HG02970 (cell line): ENCODE data around the gene ALG8.
A peak's percentile ranks its signal among the peaks of the same experiment; 100 is the strongest.
"Not testable (repeated sequence)": the region's sequence is repeated elsewhere in the genome, so short reads cannot be mapped to it uniquely, and the experiment has no call there.

Source experiments
- ATAC-seq: cut with Tn5 transposase; IDR thresholded peaks from one replicate; pipeline ENCODE4 v1.9.1; 2021; ENCODE audit warnings: mild to moderate bottlenecking, moderate library complexity, moderate number of reproducible peaks; ENCODE audit not compliant: unreplicated experiment, low FRiP score

Gene ALG8

DNA sequence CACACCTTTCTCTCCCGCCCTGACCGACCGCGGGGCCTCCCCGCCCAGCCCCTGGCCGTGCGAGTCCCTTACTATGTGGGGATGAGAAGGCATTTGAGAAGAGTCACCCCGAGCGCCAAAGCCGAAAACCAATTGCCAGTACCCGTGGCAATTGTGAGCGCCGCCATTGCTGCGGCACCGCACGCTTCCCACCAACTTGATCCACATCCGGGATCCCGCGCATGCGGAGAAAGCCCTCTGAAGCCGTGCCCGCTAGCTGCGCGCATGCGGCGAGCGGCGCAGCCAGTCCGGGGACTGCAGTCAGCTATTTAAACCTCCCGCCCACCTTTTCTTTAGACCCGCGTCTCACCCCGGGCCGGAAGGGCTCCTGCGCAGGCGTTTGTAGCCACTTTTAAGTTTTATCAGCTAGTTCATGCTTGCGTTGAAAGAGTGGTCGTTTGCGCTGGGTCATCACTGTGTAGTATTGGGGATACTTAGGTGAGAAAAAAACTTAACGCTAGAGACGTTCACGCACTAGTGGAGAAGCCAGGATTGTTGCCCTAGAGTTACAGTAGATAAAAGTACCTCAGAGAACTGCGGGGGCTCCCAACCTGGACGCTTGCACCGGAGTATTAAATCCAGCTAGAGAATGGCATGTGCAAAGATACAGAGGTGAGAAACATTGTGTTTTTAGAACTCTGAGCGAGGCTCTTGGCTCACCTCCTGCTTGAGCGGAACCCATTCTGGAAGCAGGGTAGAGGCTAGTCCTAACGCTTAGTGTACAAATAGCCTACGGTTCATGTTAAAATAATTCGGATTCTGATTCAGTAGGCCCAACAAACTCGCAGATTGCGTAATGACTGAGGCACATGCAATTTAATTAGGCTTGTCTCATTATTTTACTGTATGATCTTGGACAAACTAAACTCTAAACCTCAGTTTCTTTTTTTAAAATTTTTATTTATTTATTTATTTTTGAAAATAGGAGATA, at the start of gene ALG8:
Gene ALG8 (minus strand): TSS at position 205 of the 970 bp plus-strand sequence. CDS start 38 bp downstream, at position 167.
- ATAC-seq = peak; percentile 88

DNA sequence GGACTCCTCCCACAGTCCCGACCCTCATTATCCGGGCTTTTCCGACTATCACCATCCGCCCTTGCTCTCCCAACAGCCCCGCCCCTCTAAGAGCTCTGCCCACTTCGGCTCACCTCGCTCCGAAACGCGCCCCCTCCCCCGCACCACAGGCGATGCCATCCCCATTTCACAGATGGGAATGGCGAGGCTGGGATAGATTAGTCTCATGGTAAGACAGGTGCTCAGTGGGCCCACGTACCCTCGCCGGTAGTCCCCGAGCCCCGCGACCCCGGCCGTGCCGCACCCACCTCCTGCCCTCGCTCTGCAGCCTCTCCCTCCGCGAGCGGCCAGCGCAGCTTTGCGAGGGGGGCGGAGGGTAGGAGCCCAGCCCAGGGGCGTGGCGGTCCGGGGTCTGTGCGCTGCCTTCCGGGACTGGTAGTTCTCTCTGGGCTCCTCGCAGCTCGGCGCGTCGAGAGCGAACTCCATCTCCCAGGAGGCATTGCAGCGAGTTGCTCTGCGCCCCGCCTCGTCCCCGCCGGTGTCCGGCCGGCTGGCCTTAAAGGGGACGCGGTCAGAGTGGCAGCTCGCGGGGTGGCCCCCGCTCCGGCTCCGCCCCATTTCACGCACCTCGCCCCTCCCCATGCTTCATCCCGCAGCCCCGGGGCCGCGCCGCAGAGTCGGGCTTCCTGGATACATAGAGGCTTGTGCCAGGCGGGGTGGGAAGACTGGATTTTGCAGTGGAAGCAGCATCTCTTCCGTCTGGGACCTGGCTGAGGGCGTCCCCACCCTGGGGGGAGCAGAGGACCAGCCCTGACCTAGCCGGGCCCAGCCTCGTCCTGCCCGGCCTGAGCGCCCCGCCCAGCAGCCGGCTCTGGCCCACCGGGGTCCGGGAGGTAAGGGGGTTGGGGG, 49.1 kb upstream of the ALG8 start, which contains the start of the genes KCTD21 and USP35:
Gene KCTD21 (minus strand): TSS at position 341 of the 888 bp plus-strand sequence. CDS start 14,072 bp downstream, outside the sequence.
Gene USP35 (plus strand): TSS at position 634 of the 888 bp plus-strand sequence. CDS start 7,327 bp downstream, outside the sequence.
- peak; percentile 95 for ATAC-seq

DNA sequence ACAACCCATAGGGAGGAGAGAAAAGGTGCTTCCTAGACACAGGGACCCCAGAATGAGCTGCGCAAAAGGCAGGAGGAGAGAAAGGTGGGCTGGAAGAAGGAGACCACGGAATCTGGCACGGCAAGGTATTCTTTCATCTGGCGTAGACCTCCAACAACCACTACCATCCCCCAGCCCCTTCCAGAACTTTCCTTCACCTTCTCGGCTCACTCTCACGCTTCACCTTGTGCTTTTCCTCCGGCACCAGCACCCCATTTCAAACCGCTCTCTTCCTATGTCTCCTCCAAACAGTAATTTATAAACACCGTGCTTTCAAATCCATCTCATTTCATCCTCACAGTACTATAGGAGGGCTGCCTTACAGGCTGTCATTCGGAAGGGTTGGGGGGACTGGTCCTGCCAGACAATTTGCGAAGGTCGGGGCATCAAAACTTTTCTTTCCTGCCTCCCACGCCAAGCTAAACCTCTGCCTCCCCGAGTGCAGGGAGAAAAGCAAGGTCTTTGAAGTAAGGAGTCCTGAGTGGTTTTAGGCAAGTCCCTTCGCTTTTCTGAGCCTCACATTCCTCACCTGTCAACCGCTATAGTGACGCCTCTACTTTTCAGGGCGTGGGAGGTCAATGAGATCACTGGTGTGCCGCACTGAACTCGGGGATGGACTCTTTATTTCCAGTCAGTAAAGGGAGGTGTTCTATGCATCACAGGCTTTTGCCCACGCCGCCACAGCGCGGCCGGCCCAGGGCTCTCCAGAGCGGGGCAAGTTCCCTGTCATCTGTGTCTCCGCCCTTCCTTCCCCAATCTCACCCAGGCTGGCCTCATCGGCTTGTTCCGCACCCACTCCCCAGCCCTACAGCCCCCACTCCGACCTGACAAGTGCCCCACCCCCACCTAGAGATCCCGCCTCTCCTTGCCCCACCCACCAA, 48.2 kb upstream of the ALG8 start:
- ATAC-seq = no peak

DNA sequence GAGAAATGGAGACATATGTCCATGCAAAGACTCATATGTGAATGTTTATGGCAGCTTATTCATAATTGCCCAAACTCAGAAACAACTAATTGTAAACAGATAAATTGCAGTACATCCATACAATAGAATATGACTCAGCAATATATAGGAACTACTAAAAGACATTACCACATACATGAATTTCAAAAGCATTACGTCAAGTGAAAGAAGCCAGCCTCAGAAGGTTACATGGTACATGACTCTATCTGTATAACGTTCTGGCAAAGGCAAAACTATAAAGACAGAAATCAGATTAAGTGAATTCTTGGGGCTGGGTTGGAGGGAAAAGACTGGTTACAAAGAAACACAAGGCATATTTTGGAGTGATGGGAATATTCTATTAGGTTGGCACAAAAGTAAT, 41.8 kb upstream of the ALG8 start:
- ATAC-seq = no peak

DNA sequence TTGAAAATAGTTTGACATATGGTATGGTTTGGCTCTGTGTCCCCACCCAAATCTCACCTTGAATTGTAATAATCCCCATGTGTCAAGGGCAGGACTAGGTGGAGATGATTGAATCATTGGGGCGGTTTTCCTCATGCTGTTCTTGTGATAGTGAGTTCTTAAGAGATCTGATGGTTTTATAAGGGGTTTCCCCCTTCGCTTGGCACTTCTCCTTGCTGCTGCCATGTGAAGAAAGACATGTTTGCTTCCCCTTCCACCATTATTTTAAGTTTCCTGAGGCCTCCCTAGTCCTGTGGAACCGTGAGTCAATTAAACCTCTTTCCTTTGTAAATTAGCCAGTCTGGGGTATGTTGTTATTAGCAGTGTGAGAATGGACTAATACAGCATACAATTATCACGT, 41.3 kb upstream of the ALG8 start:
- ATAC-seq = no peak

DNA sequence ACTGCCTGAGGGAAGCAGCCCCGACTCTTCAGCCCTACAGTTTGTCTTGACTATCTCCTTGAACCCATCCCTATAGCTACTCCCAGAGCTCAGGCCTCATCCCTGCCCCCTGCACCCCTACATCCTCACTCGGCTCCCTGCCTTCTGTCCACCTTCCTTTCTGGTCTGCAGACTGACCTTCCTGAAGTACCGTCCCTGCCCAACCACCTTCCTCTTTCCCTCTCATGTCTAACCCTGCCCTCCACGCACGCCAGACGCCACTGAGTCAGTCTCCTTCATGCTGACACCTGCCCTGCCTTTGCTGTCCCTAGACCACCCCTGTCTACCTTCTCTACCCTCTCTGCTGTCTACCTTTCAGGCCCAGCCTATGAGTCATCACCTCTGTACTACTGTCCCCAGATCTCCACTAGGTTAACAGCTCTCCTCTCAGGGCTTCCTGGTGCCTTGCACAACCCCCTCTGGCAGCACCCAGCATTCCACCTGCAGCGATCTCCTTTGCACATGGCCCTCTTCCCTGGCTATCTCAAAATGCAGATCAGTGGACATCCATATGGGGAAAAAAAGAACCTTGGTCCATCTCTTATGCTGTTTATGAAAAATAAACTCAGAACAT, 40.1 kb upstream of the ALG8 start:
- no peak for ATAC-seq

DNA sequence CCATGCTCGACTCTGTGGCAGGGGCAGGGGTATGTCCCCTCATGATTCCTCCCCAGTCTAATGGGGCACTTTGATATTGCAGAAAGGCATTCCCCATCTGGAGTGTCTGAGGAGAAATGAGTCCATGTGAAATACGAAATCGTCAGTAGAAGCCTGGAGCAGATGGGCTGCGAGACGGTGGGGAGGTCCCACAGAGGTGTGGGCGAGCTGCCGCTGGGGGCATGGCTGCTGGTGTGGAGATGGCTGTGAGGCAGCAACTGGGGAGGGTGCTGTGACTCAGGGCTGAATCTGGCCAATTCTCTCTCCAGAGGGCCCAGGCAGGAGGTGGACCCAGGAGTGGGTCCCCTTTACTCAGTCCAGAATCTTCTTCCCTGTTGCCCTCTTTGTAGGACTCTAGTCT, 37.8 kb upstream of the ALG8 start:
- ATAC-seq = no peak

DNA sequence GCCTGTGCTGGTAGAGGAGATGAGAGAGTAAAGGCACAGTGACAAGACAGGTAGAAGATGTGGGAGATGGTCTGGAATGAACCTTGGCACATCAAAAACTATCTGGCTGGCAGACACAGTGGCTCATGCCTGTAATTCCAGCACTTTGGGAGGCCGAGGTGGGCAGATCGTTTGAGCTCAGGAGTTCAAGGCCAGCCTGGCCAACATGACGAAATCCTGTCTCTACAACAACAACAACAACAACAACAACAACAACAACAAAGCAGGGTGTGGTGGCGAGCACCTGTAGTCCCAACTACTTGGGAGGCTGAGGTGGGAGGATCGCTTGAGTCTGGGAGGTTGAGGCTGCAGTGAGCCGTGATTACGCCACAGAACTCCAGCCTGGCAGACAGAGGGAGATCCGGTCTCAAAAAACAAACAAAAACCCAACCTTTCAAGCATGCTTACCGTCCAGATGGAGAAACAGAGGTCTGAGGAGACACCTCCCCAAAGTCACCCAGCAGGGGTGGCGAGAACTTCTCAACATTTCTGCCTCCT, 37.2 kb upstream of the ALG8 start:
- ATAC-seq = no peak

DNA sequence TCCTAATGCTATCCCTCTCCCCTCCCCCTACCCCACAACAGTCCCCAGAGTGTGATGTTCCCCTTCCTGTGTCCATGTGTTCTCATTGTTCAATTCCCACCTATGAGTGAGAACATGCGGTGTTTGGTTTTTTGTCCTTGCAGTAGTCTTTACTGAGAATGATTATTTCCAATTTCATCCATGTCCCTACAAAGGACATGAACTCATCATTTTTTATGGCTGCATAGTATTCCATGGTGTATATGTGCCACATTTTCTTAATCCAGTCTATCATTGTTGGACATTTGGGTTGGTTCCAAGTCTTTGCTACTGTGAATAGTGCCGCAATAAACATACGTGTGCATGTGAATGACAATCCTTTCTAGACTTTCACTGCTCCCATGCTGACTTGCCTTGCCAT, 36.4 kb upstream of the ALG8 start:
- ATAC-seq = not testable (repeated sequence)

DNA sequence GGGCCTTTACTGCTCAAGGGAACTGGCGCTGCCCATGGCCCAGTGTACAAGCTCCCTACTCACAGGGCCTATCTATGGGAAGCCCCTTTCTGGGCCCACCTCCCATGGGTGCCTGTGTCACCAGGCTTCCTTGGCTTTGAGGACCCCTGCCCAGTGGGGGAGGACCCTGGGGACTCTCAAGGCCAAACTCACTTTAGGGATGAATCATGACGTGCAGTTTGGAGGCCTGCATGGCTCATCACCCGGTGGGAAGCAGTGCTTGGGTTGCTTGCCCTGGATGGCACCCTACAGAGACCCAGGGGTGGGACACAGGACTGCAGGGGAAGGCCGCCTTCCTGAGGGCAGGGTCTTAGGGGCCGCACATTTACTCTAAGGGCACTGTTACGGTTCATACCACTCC, 32.5 kb upstream of the ALG8 start:
- ATAC-seq = no peak

DNA sequence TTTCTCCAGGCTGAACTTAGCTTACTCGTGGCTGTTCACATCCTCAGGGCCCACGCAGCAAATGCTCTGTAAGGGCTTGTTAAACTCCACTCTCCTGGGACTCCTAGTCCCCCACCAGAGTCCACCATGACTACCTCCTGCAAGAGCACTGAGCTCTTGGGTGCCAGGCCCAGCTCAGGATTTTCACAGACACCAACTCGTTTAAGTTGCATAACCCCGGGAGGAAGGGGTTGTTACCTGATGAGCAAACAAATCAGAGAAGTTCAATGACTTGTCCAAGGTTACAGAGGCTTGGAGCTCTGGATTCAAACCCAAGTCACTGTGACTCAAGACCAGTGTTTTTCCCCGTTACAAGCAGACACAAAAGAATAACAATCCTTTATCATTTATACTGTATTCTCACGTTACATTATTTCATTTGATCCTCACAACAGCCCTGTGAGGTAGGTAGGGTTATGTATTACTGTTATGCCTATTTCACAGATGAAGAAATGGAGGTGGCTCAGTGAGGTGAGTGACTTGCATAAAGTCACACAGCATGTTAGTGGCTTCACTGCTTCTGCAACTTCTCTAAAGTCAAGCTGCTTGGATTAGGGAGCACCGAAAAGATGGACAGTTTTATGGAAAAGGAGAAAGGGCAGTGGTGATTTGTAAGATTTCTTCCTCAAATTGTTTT, 31.6 kb upstream of the ALG8 start:
- ATAC-seq = no peak

DNA sequence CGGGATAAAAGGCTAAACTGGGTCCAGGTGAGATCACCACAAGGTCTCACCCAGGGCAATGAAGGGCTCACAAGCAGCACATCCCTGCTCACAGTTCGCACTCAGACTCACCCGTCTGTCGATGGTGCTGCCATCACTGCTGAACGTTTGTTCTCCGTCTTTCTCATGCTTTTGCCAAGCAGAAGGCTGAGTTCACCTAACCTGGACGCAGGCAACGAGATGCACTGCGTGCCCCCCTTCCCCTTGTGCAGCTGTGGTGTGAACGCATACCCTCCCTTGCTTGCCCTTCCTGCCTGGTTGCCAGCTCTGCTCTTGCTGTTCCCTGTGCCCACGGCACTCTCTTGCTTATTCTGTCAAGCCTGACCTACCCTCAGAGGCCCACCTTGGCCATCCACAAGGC, 31.0 kb upstream of the ALG8 start:
- ATAC-seq = no peak

DNA sequence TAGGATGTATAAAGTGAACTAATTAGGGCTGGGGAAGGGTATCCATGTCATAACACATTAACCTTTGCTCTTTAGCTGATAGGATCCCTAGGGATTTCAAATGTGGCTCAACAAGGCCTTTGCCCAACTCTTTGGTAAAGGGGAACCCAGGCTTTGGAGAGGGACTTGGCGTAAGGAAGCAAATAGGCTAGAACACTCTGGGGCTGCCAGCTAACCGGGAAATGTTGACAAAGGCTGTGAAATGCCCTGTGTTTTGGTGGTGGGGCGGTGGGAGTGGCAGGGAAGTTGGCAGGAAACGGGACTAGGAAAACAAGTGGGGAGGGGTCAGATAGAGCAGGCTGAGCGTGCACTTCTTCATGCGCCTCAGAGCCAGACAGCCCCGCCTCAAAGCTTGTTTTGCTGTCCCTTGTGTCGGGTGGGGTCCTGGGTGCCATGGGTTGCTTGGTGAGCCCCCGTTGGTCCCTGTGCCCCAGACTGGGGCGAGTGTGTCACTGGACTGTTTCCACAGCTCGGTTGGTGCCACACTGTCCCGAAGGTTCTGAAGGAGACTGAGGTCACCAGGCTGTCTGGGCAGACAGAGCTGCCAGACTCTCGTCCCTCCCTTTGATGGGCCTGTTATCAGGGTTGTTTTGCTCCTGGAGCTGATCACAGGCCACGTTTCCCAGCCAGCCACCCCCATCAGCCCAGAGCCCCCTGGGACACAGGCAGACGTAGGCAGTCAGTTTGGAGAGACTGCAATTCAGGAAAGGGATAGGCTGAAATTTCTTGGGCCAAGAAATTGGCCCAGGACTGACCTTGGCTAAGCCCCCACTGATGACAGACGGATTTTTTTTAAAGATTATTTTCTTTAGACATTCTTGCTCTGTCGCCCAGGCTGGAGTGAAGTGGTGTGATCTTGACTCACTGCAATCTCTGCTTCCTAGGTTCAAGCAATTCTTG, 29.4 kb upstream of the ALG8 start:
- ATAC-seq = no peak

DNA sequence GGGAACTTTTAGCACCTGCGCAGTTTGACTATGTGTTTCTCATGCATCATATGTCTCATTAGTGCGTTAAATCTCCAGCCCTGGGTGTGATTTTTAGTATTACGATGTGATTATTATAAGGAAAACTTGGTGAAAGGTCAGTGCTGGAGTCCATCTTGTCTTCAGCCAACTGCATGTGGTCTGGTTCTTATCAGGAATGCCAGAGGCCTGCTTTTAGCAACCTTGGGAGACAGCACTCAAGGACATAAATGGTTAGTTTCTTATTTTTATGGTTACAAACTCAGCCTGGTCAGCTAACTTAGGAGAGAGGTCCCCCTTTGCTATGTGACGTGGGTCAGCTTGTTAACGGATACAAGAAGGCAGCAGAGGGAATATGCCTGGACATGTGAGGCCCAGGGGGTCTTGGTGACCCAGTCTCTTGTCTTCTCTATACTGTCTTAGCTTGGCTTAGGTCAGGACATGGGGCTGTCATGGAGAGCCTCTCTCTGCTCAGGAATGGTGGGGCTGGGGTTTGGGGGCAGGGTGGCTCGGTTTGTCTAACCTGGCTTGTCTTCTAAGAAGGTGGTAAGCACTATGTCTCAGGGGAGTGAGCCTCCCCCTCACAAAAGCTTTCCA, 27.5 kb upstream of the ALG8 start:
- no peak for ATAC-seq

DNA sequence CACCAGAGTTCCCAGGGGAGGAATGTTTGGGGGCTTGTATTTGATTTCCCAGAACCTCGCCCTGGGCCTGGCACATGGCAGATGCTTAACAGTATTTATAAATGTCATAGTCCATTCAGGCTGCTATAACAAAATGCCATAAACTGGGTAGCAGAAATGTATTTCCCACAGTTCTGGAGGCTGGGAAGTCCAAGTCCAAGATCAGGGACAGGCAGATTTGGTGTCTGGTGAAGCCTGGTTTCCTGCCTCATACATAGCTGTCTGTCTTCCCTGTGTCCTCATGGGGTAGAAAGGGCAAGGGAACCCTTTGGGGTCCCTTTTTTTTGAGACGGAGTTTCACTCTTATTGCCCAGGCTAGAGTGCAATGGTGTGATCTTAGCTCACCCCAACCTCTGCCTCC, 25.0 kb upstream of the ALG8 start:
- no peak for ATAC-seq

DNA sequence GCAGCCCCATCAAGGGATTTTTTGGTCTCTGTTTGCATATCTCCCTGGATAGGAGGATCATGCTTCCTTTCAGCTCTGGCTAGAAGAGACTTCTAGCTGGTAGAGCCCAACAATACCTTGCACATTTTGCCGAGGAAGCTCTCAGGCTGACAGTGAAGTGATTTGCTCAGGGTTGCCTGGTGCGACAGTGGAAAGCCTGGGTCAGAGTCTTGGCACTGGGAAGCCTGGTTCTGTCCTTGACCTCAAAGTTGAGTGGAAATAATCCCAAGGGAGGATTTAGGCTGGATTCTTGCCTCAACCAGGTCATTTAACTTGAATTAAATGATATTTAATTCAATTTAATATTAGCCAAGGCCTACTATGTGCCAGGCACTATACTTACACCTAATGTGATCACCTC, 24.4 kb upstream of the ALG8 start:
- ATAC-seq = no peak

DNA sequence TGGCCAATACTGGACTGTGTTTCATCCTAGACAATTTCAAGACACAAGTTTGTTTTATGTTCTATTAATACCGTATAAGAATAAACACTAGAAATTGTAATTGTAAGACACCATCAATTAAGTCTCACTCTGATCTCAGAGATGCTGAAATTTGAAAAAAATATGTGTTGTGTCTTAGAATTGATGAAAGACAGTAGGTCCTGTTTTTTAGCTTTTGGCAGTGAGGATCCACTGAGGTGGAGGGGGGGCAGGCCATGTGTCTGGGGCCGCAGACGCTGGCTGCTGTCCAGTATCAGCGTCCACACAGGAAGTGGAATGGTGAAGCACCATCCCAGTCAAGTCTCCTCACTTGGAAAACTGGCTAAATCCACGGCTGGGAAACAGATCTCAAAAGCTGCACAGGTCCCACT, 22.5 kb upstream of the ALG8 start:
- no peak for ATAC-seq
